Activated CD4-positive, alpha-beta T cell treated with anti-CD3 and anti-CD28 coated beads, Interleukin-2, amount 10 ng/mL, durations not matched to agents 24 days and 14 days (primary cell): ENCODE results near the gene SLC7A10. TPM values are rescaled to one million over a fixed set of nuclear protein-coding genes. Genes with fewer than 3 reads are reported as not detected.

Experiments
- DNase-seq: peaks from one replicate; pipeline ENCODE4 v3.0.0; 2022
- H3K27ac Mint-ChIP-seq: one replicate; pipeline ENCODE4 v1.8.0; 2022; ENCODE audit warnings: mild to moderate bottlenecking, mixed read lengths
- H3K27me3 Mint-ChIP-seq: one replicate; pipeline ENCODE4 v1.8.0; 2022; ENCODE audit warnings: mixed read lengths
- H3K36me3 Mint-ChIP-seq: one replicate; pipeline ENCODE4 v1.8.0; 2022; ENCODE audit warnings: low read depth, mild to moderate bottlenecking, mixed read lengths
- H3K4me1 Mint-ChIP-seq: one replicate; pipeline ENCODE4 v1.8.0; 2021; ENCODE audit warnings: mixed read lengths
- H3K4me3 Mint-ChIP-seq: one replicate; pipeline ENCODE4 v1.8.0; 2022; ENCODE audit warnings: mild to moderate bottlenecking, moderate library complexity, mixed read lengths
- H3K9me3 Mint-ChIP-seq: one replicate; pipeline ENCODE4 v1.8.0; 2021; ENCODE audit warnings: mixed read lengths
- intact Hi-C: fragments of 100-400 bp; cut with micrococcal nuclease; formaldehyde crosslinking; loops from one replicate; pipeline ENCODE4 v1.15.1; 2023
- total RNA-seq: library from RNA; stranded (reverse); gene quantifications from 2 replicates; pipeline ENCODE4 v1.2.3, GENCODE V29; 2022

Gene SLC7A10
- total RNA-seq, 1 donor from 2014 or later, result not detected

DNA sequence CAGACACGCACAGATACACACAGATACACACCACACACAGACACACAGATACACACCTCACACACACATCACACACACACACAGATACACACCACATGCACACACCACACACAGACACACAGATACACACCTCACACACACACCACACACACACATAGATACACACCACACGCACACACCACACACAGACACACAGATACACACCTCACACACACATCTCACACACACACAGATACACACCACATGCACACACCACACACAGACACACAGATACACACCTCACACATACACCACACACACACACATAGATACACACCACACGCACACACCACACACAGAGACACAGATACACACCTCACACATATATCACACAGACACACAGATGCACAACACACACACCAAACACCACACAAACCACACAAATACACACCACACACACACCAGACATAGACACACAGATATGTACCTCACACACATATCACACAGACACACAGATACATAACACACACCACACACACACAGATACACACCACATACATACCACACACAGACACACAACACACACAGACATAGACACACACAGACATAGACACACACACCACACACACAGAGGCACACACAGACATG is 24.2 kb upstream of the SLC7A10 start:
- intact Hi-C loops, result no loop called here
- no peak overlapping the region for H3K4me3 Mint-ChIP-seq
- H3K27me3 Mint-ChIP-seq, result no peaks in the 10 kb centered on the region
- DNase-seq, result no peak
- H3K4me1 Mint-ChIP-seq, result no peaks in the 10 kb centered on the region
- no peak overlapping the region for H3K27ac Mint-ChIP-seq
- peaks cover 2% of the 10 kb centered on the region for H3K9me3 Mint-ChIP-seq
- no peaks in the 10 kb centered on the region for H3K36me3 Mint-ChIP-seq

DNA sequence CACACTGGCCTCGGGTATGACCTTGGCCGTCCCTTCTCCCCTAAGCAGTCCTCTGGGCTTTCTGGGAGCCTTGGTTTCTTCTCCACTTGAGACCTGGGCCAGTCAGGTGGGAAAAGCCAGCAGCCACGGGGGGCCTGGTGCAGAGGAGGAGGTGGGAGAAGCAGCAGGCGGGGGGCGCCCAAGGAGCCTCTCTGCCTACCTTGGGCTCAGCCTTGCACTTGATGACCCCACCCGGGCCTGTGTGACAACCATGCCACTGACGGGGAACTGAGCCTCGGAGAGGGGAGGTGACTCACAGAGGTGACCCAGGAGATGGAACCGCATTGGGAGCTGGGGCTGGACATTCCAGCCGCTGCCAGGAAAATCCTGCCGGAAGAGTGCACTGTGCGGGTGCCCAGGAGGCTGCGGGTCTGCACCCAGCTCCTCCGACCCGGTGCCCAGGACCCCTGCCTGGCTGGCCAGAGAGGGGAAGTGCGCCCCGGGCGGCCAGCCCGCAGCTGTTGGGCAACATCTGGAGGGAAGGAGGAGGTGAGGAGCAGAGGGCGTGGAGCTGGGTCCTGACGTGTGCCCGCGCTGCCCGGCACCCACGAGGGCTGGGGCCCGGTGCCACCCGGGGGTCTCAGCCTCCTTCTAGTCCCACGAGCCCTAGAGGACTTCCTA is 23.4 kb upstream of the SLC7A10 start:
- Mint-ChIP-seq H3K27ac (no peak overlapping the region), H3K36me3 (no peaks in the 10 kb centered on the region), H3K4me1 (no peaks in the 10 kb centered on the region), H3K9me3 (peaks cover 4% of the 10 kb centered on the region), H3K27me3 (no peaks in the 10 kb centered on the region), H3K4me3 (no peak overlapping the region)
- intact Hi-C loops, result no loop called here
- DNase-seq, result no peak

DNA sequence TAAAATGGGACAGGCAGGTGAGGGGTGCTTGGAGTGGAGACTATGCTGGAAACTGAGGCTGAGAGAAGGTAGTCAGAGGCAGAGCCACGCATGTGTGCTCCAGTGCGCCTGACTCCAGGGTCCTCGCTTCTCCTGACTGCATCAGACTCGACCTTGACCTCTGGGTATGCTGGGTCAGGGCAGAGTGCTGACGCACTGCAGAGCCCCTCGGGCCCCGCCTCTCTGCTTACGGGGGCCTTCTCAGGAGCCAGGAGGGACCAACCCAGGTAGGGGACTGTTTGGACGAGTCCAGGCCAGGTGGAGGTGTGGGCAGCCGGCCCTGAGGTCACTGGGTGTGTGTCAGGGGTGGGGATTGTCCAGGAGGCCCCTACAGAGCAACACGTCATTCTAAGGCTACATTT is 22.9 kb upstream of the SLC7A10 start:
- H3K9me3 Mint-ChIP-seq, result peaks cover 4% of the 10 kb centered on the region
- intact Hi-C loops, result no loop called here
- no peaks in the 10 kb centered on the region for H3K27me3 Mint-ChIP-seq
- H3K27ac Mint-ChIP-seq, result no peak overlapping the region
- DNase-seq, result no peak
- H3K4me3 Mint-ChIP-seq, result no peak overlapping the region
- no peaks in the 10 kb centered on the region for H3K36me3 Mint-ChIP-seq
- H3K4me1 Mint-ChIP-seq, result no peaks in the 10 kb centered on the region

DNA sequence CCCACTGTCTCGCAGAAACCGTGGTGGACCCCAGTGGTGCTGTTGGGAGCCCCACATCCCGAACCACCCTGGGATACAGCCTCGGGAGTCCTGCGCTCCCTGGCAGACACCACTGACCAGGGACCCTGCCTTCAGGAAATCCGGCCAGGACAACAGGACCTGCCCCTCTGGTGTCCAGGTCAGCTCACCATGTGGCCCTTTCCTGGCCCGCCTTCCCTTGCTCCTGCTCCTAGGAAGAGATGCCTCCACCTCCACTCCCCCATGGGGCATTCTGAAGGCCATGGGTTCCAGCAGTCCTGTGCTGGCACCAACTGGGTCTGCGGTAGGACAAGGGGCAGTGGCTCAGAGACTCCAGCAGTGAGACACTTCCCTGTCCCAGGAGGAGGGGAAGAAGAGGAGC is 22.5 kb upstream of the SLC7A10 start:
- intact Hi-C loops, result no loop called here
- DNase-seq, result no peak
- Mint-ChIP-seq H3K27me3 (no peaks in the 10 kb centered on the region), H3K4me3 (no peak overlapping the region), H3K4me1 (no peaks in the 10 kb centered on the region), H3K36me3 (no peaks in the 10 kb centered on the region), H3K9me3 (peaks cover 4% of the 10 kb centered on the region), H3K27ac (no peak overlapping the region)

DNA sequence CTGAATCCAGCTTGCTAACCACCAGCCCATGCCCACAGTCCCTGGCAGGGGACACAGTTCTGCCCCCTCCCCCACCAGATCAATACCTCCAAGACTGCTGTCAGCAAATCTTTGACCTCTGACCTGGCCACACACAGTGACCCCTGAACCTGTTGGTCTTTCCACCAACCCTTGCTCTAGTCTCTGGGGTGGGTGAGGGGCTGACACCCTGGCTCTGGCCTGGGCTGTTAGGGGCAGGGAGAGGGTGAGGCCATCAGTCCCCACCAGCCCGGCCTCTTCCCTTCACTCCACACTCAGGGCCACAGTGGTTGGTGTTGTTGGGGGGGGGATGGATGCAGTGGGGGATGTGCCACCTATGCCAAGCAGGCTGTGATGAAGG is 21.8 kb upstream of the SLC7A10 start:
- intact Hi-C loops, result no loop called here
- DNase-seq, result no peak
- no peaks in the 10 kb centered on the region for H3K36me3 Mint-ChIP-seq
- no peak overlapping the region for H3K4me3 Mint-ChIP-seq
- no peak overlapping the region for H3K27ac Mint-ChIP-seq
- no peaks in the 10 kb centered on the region for H3K4me1 Mint-ChIP-seq
- peaks cover 2% of the 10 kb centered on the region for H3K27me3 Mint-ChIP-seq
- peaks cover 4% of the 10 kb centered on the region for H3K9me3 Mint-ChIP-seq

DNA sequence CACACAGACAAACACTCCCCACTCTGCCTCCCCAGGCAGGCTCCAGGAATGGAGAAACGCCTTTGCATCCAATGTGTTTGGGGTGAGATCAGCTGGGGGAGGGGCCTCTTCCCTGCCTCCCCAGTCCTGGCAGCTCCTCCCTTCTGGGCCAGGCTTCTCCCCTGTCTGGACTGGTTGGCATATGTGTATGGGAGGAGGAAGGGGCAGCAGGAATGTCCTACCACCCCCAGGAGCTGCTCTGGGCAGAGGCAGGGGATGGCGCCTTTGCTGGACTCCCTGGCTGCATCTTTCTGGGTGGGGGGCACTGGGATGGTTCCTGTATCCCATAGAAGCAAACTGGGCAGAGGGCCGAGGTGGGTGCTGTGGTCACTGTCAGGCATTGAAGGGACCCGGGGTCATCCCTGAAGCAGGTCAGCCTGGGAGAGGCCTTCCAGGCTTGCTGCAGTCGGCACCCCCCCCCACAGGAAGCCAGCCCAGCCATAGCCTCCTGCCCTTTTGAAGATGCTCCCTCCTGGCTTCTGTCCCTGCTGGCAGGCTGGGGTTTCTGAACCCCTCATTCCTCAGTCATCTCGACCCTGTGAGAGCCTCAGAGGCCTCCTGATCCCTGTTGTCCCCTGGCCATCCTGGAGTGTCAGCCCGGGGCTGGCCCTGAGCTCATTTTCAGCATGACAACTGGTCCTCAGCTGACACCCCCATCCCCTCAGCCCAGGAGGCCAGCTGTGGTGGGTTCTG is 21.2 kb upstream of the SLC7A10 start:
- Mint-ChIP-seq H3K9me3 (peaks cover 4% of the 10 kb centered on the region), H3K27me3 (peaks cover 2% of the 10 kb centered on the region), H3K27ac (no peak overlapping the region), H3K4me1 (no peaks in the 10 kb centered on the region), H3K4me3 (no peak overlapping the region), H3K36me3 (no peaks in the 10 kb centered on the region)
- no peak for DNase-seq
- intact Hi-C loops, result no loop called here

DNA sequence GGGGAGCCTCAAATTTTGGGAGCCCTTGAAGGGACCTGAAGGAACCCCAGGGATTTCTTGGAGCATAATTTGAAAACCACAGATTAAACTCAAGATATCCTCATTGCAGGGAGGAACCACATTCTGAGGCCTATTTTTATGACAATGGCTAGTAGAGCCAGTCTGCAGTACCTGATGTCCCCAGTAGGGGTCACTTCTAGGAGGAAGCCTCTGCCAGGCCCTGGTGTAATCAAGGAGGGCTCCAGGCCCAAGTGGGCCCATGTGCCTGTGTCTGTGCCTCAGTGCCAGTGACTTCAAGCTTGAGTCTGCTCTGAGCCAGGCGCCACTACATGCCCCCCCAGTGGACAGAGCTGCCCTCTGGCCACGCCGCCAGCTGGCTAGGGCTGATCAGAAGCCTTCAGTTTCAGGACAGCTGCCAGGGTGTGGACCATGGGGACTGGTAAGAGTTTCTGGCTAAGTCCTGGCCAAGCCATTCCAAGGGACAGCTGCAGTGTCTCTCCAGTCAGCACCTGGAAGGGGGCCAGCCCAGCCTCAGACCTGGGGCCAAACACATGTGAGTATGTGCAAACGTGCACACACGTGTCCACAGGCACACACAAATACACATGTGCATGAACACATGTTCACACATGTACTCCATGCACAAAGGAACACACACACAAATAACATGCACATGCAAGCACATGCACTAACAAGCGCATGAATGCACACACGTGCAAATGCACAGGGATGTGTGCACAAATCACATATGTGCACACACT is 20.5 kb upstream of the SLC7A10 start:
- no peaks in the 10 kb centered on the region for H3K36me3 Mint-ChIP-seq
- no peak overlapping the region for H3K27ac Mint-ChIP-seq
- H3K27me3 Mint-ChIP-seq, result peaks cover 2% of the 10 kb centered on the region
- no peaks in the 10 kb centered on the region for H3K4me1 Mint-ChIP-seq
- DNase-seq, result no peak
- H3K9me3 Mint-ChIP-seq, result peaks cover 4% of the 10 kb centered on the region
- intact Hi-C loops, result no loop called here
- H3K4me3 Mint-ChIP-seq, result no peak overlapping the region

DNA sequence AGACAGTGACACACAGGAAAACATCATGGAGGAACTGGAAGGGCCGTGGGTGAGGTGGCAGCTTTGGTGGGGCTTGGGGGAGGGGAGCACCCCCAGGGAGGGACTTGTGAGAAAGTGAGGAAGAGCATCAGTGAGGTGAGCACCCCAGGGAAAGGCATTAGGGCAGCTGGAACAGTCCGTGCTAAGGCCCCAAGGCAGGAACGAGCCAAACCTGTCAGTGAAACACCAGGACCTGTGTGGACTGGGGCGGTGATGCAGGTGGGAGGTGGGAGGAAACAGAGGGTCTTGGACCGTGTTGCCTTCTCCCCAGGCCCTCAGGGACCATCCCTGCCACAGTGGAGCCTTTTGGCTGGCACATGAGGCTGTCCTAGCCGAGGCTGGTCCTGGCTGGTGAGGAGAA is 17.3 kb upstream of the SLC7A10 start:
- intact Hi-C loops, result loop anchor here (2.0 kb wide), 1 partner anchor 164 kb away; no protein-coding TSS in a partner anchor
- no peak for DNase-seq
- H3K27me3 Mint-ChIP-seq, result peaks cover 2% of the 10 kb centered on the region

DNA sequence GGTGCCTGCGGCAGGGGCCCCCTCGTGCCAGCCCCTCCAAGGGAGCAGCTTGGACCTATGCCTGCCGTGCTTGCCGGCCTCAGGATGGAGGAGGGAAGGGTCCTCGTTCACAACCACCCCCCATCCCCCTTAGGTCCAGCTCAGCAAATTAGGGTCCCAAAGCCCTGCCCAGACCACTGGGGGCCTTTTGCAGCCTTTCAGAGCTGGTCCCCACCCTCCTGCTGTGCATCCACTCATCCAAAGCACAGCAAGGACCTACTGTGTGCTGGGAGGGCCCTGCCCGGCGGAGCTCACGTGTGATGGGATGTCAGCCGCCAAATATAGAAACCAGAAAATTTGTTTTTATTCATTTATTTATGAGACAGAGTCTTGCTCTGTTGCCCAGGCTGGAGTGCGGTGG is 16.5 kb upstream of the SLC7A10 start:
- peaks cover 4% of the 10 kb centered on the region for H3K9me3 Mint-ChIP-seq
- H3K36me3 Mint-ChIP-seq, result no peaks in the 10 kb centered on the region
- no peaks in the 10 kb centered on the region for H3K4me1 Mint-ChIP-seq
- DNase-seq, result no peak
- no peak overlapping the region for H3K27ac Mint-ChIP-seq
- intact Hi-C loops, result loop anchor here (2.0 kb wide), 1 partner anchor 165 kb away; no protein-coding TSS in a partner anchor
- H3K4me3 Mint-ChIP-seq, result no peak overlapping the region
- H3K27me3 Mint-ChIP-seq, result peaks cover 2% of the 10 kb centered on the region

More for the DNA sequence above, 17.3 kb upstream of the SLC7A10 start:
- Mint-ChIP-seq H3K4me1 (no peaks in the 10 kb centered on the region), H3K27ac (no peak overlapping the region), H3K4me3 (no peak overlapping the region), H3K9me3 (peaks cover 4% of the 10 kb centered on the region), H3K36me3 (no peaks in the 10 kb centered on the region)

DNA sequence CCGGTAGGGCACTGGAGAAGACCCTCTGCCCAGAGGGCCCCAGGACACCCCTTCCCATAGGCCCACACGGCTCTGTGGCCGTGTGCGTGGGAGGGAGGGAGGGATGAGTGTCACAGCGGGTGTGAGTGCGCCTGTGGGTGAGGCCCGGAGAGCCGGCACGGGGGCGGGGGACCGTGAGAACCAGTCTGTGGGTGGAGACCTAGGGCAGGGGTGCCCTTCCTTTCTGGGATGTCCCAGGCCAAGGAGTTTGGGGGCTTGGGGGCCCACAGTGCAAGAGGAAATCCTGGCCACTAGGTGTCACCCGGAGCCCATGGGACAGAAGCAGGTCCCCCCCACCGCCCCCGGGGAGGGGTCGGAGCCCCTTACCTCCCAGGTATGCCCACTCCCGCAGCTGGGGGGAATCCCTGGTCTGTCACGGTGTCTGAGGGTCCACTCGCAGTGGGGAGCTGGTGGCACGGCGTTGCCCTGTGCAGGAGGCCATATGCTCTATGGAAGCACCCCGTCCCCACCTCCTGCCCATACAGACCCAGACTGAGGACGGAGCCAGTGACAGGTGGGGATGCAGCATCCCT is 16.0 kb upstream of the SLC7A10 start:
- DNase-seq, result no peak
- Mint-ChIP-seq H3K9me3 (peaks cover 4% of the 10 kb centered on the region), H3K27me3 (peaks cover 2% of the 10 kb centered on the region), H3K4me1 (no peaks in the 10 kb centered on the region), H3K36me3 (no peaks in the 10 kb centered on the region), H3K4me3 (no peak overlapping the region), H3K27ac (no peak overlapping the region)
- intact Hi-C loops, result loop anchor here (2.0 kb wide), 1 partner anchor 165 kb away; no protein-coding TSS in a partner anchor

DNA sequence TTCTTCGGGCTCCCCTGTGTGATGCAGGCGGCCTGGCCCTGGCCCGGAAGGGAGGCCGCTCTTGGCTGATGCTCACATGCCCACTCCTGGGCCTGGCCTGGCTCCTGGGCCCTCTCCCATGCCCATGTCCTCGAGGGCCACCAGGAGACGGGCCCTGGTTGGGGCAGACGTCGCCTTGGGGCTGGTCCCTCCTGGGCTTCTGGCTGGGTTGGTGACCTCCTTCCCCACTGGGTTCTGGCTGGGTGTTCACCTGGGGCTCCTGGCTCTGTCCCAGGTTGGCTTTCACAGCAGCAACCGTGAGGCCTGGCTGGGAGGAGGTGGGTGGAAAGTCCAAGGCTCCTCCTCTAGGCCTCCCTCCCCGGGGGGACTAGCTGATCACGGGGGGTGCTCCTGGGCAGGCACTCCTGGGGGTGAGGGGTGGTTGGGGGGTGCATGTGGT is 15.5 kb upstream of the SLC7A10 start:
- Mint-ChIP-seq H3K27ac (no peak overlapping the region), H3K4me3 (no peak overlapping the region), H3K4me1 (no peaks in the 10 kb centered on the region), H3K36me3 (no peaks in the 10 kb centered on the region), H3K9me3 (peaks cover 4% of the 10 kb centered on the region), H3K27me3 (peaks cover 2% of the 10 kb centered on the region)
- DNase-seq, result no peak
- intact Hi-C loops, result no loop called here

DNA sequence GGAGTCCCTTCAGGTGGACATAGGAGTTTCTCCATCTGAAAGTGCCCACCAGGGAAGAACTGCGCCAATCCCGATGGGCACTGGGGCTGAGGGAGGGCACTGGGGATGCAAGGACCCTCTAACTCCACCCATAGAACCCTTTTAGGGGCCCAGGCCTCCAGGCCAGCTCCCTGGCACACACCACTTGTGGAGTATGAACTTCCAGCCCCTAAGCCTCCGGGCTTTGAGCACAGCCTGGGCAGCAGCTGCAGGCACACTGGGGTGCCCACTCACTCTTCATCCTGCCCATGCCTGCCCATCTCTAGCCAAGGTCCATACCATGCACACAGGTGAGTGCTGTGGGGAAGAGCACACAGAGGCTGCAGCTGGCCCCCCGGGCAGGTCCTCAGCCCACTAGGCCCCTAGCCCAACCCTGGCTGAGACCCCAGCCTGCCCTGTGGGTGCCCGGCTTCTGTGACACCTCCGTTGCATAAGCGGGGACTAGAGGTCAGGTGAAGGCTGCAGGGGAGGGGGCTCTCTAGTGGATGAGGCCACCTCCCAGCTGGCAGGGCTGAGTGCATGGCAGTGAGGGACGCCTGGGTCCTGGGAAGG is 14.6 kb upstream of the SLC7A10 start:
- Mint-ChIP-seq H3K4me1 (peaks cover 2% of the 10 kb centered on the region), H3K27me3 (peaks cover 2% of the 10 kb centered on the region), H3K9me3 (peaks cover 4% of the 10 kb centered on the region), H3K36me3 (no peaks in the 10 kb centered on the region), H3K27ac (no peak overlapping the region), H3K4me3 (no peak overlapping the region)
- no peak for DNase-seq
- intact Hi-C loops, result no loop called here
